Panc1 (cell line): ENCODE measurements around the gene SIGLEC11. TPM values are rescaled to one million over a fixed set of nuclear protein-coding genes. Genes with fewer than 3 reads are reported as not detected.

ENCODE experiments used
- ATAC-seq: fragments of 200-7000 bp; cut with Tn5 transposase; 2 replicates; pipeline ENCODE4 v1.9.1; 2020; ENCODE audit warnings: mild to moderate bottlenecking, moderate library complexity
- BruUV-seq: library from RNA; stranded (reverse); fragments of 400-500 nt; replicated peaks from 2 replicates; lab custom pipeline; 2021; lab: Mats Ljungman, UMichigan
- CTCF ChIA-PET: fragments of 300-600 bp; sonication (Branson Sonifier 250); formaldehyde crosslinking; loops from one replicate; lab custom pipeline; 2022; ENCODE audit warnings: antibody characterized with exemption; lab: Charles Lee
- POLR2A ChIA-PET: fragments of 300-600 bp; sonication (Branson Sonifier 250); formaldehyde crosslinking; loops from one replicate; lab custom pipeline; 2022; ENCODE audit warnings: antibody characterized with exemption; lab: Charles Lee
- DNase-seq: peaks from one replicate; pipeline ENCODE4 v3.0.0-alpha.2; 2010; ENCODE audit warnings: low read depth, low spot score
- H3K27ac ChIP-seq: 2 replicates; pipeline ENCODE4 v1.5.1; 2011; ENCODE audit warnings: mild to moderate bottlenecking, low read length, inconsistent platforms
- H3K27me3 ChIP-seq: fragments of 200-500 bp; sonication (Bioruptor generic); 2 replicates; pipeline ENCODE4 v1.6.0; 2014; ENCODE audit warnings: low read length, inconsistent platforms; ENCODE audit not compliant: control insufficient read depth, insufficient read depth
- H3K36me3 ChIP-seq: fragments of 200-500 bp; sonication (Bioruptor generic); 2 replicates; pipeline ENCODE4 v1.5.1; 2014; ENCODE audit warnings: inconsistent platforms, mild to moderate bottlenecking, low read length, moderate library complexity; ENCODE audit not compliant: control insufficient read depth, insufficient read depth
- H3K4me1 ChIP-seq: 2 replicates; pipeline ENCODE4 v1.5.1; 2011; ENCODE audit warnings: inconsistent platforms, mild to moderate bottlenecking, low read length, moderate library complexity; ENCODE audit not compliant: control insufficient read depth, insufficient read depth
- H3K4me3 ChIP-seq, 2 experiments: 2 replicates each; pipeline ENCODE4 v1.5.1; 2011 to 2012; ENCODE audit warnings: low read depth in 2 of 2, low read length in 2 of 2, mild to moderate bottlenecking in 2 of 2, inconsistent platforms in 1 of 2, moderate library complexity in 1 of 2
- H3K9me3 ChIP-seq: fragments of 200-500 bp; sonication (Bioruptor generic); 2 replicates; pipeline ENCODE4 v1.5.1; 2014; ENCODE audit warnings: low read depth, mild to moderate bottlenecking, inconsistent platforms, low read length, moderate library complexity; ENCODE audit not compliant: control insufficient read depth, insufficient read depth
- POLR2AphosphoS5 ChIP-seq: IDR thresholded peaks from 2 replicates; pipeline ENCODE4 v1.6.1; 2012; ENCODE audit warnings: mild to moderate bottlenecking, low read depth, low read length, moderate library complexity
- SIN3A ChIP-seq: IDR thresholded peaks from 2 replicates; pipeline ENCODE4 v1.6.1; 2012; ENCODE audit warnings: low read depth, mild to moderate bottlenecking, low read length, moderate library complexity, borderline replicate concordance; ENCODE audit not compliant: insufficient read depth
- TCF7L2 ChIP-seq: IDR thresholded peaks from 2 replicates; pipeline ENCODE4 v1.6.1; 2011; ENCODE audit warnings: mild to moderate bottlenecking, low read depth, low read length, inconsistent platforms
- in situ Hi-C: cut with HindIII; loops from 2 replicates; pipeline ENCODE4 v1.10.0; 2016; ENCODE audit warnings: low sequenced_read_pairs, low pct_unique_long_range_greater_than_20kb
- intact Hi-C: fragments of 100-400 bp; cut with micrococcal nuclease; formaldehyde crosslinking; loops from one replicate; pipeline ENCODE4 v1.10.0; 2022; ENCODE audit not compliant: unreplicated experiment
- total RNA-seq: library from RNA; stranded (reverse); gene quantifications from one replicate; pipeline ENCODE4 v1.2.1, GENCODE V29; 2021; ENCODE audit not compliant: unreplicated experiment
- TF ChIP-seq, protein P1 (sequence below), 2 experiments: IDR thresholded peaks; 2 replicates each; pipeline ENCODE4 v1.6.1; 2011 to 2012; ENCODE audit warnings: low read depth in 2 of 2, control low read depth in 1 of 2, low read length in 1 of 2, mild to moderate bottlenecking in 1 of 2, moderate library complexity in 1 of 2; ENCODE audit not compliant: insufficient read depth in 1 of 2
- TF ChIP-seq, protein P2 (sequence below): fragments of 450-650 bp; IDR thresholded peaks from 2 replicates; pipeline ENCODE4 v1.5.1; 2017; ENCODE audit warnings: mild to moderate bottlenecking

Gene SIGLEC11
- total RNA-seq, 1 experiment from 2014 or later = not detected

DNA sequence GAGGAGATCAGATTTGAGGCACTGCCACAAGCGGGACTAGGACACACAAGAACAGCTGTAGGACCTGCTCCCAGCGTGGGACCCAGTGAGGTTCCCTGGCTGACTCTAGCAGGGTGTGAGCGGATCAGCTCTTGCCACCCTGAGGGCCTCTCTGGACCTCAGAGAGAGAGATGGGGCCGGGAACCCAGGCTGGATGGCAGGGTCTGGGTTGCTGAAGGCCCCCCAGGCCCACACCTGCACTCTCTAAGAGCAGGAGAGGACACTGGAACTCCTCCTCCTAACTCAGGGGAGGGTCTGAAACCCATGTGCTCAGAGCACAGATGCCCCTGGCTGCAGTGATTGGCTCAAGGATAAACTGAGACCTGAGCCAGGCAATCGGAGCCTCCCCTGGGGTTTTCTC, 50.8 kb downstream of the SIGLEC11 start:
- H3K4me3 ChIP-seq = no peak overlapping the region
- in situ Hi-C loops = no loop called here
- no peaks in the 10 kb centered on the region for H3K9me3 ChIP-seq
- H3K27me3 ChIP-seq = no peaks in the 10 kb centered on the region
- BruUV-seq = no TSS peak
- H3K4me1 ChIP-seq = no peaks in the 10 kb centered on the region
- intact Hi-C loops = no loop called here
- no peaks in the 10 kb centered on the region; the same call in 1 of the 2 replicates for H3K36me3 ChIP-seq
- TF ChIP-seq, protein P1, sequence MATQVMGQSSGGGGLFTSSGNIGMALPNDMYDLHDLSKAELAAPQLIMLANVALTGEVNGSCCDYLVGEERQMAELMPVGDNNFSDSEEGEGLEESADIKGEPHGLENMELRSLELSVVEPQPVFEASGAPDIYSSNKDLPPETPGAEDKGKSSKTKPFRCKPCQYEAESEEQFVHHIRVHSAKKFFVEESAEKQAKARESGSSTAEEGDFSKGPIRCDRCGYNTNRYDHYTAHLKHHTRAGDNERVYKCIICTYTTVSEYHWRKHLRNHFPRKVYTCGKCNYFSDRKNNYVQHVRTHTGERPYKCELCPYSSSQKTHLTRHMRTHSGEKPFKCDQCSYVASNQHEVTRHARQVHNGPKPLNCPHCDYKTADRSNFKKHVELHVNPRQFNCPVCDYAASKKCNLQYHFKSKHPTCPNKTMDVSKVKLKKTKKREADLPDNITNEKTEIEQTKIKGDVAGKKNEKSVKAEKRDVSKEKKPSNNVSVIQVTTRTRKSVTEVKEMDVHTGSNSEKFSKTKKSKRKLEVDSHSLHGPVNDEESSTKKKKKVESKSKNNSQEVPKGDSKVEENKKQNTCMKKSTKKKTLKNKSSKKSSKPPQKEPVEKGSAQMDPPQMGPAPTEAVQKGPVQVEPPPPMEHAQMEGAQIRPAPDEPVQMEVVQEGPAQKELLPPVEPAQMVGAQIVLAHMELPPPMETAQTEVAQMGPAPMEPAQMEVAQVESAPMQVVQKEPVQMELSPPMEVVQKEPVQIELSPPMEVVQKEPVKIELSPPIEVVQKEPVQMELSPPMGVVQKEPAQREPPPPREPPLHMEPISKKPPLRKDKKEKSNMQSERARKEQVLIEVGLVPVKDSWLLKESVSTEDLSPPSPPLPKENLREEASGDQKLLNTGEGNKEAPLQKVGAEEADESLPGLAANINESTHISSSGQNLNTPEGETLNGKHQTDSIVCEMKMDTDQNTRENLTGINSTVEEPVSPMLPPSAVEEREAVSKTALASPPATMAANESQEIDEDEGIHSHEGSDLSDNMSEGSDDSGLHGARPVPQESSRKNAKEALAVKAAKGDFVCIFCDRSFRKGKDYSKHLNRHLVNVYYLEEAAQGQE (IDR thresholded peaks at IDR 0.05; ENCODE audit: insufficient read depth in 1 of 2, low read depth in 2 of 2, low read length in 1 of 2) = no peak
- TF ChIP-seq, protein P2, sequence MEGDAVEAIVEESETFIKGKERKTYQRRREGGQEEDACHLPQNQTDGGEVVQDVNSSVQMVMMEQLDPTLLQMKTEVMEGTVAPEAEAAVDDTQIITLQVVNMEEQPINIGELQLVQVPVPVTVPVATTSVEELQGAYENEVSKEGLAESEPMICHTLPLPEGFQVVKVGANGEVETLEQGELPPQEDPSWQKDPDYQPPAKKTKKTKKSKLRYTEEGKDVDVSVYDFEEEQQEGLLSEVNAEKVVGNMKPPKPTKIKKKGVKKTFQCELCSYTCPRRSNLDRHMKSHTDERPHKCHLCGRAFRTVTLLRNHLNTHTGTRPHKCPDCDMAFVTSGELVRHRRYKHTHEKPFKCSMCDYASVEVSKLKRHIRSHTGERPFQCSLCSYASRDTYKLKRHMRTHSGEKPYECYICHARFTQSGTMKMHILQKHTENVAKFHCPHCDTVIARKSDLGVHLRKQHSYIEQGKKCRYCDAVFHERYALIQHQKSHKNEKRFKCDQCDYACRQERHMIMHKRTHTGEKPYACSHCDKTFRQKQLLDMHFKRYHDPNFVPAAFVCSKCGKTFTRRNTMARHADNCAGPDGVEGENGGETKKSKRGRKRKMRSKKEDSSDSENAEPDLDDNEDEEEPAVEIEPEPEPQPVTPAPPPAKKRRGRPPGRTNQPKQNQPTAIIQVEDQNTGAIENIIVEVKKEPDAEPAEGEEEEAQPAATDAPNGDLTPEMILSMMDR = no peak
- TF ChIP-seq TCF7L2 = no peak
- no peak for TF ChIP-seq SIN3A
- TF ChIP-seq POLR2AphosphoS5 = no peak
- ChIA-PET POLR2A (no interaction called here), CTCF (interaction anchor here (0.5 kb wide), 1 partner anchor 95 kb away, joined by 3 read pairs; no protein-coding TSS in a partner anchor)
- ATAC-seq (no peak), DNase-seq (no peak)
- no peak overlapping the region for H3K27ac ChIP-seq

DNA sequence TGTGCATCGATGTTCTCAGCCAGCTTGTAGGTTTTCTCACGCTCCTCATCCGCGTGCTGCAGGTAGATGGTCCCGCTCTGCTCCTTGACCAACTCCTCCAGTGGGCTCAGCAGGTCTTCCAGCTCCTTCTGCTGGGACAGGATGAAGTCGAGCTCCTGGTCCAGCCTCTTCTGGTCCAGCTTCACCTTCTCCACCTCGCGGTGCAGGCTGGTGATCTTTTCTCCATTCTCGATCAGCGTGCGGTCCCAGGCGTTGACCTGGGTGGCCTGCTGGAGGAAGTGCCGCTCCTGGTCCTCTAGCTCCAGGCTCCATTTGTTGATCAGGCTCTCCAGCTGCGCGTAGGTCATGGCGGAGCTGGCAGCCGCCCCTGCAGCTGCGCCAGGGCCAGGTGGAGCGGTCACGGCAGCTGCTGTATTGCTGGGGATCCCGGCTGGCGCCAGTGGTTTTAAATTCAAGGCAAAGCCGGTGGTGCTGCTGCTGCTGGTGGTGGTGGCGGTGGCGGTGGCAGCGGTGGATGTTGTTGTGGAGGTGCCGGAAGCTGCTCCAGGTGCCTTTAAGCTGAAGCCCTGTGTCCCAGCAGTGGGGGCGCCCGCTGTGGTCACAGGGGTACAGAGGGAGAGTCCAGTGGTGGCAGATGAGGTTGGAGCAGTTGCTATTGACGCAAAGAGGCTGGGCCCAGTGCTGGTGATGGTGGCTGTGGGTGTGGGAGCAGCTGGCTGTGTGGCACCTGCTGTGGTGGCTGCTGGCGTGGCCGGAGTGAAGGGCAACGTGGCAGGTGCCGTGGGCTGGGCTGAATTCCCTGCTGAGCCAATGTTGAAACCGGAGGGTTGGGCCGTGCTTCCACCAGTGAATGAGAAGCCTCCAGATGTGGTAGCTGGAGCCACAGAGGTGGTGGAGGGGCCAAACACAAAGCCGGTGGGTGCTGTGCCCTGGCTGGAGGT, 52.2 kb downstream of the SIGLEC11 start:
- in situ Hi-C loops = no loop called here
- BruUV-seq = no TSS peak
- Histone ChIP-seq H3K4me1 (no peaks in the 10 kb centered on the region), H3K9me3 (no peaks in the 10 kb centered on the region), H3K4me3 (no peak overlapping the region), H3K36me3 (no peaks in the 10 kb centered on the region; the same call in 1 of the 2 replicates), H3K27me3 (no peaks in the 10 kb centered on the region), H3K27ac (no peak overlapping the region)
- no peak for DNase-seq
- intact Hi-C loops = no loop called here
- no peak for TF ChIP-seq TCF7L2
- TF ChIP-seq SIN3A = no peak
- TF ChIP-seq, protein P1 (IDR thresholded peaks at IDR 0.05; ENCODE audit: insufficient read depth in 1 of 2, low read depth in 2 of 2, low read length in 1 of 2) = no peak
- no peak for TF ChIP-seq POLR2AphosphoS5
- TF ChIP-seq, protein P2 = no peak
- CTCF ChIA-PET = no interaction called here
- ATAC-seq = no peak
- POLR2A ChIA-PET = no interaction called here
